Stimulated activated CD8-positive, alpha-beta memory T cell treated with anti-CD3 and anti-CD28 coated beads, Interleukin-4, amount 100 ng/mL, for 48 hours (primary cell): ENCODE results near the gene XRN1.
"Not testable (repeated sequence)": the region's sequence is repeated elsewhere in the genome, so short reads cannot be mapped to it uniquely, and the experiment has no call there.

ENCODE experiments used
- DNase-seq: peaks from one replicate; pipeline ENCODE4 v3.0.0-alpha.2; 2020

The XRN1 gene, protein sequence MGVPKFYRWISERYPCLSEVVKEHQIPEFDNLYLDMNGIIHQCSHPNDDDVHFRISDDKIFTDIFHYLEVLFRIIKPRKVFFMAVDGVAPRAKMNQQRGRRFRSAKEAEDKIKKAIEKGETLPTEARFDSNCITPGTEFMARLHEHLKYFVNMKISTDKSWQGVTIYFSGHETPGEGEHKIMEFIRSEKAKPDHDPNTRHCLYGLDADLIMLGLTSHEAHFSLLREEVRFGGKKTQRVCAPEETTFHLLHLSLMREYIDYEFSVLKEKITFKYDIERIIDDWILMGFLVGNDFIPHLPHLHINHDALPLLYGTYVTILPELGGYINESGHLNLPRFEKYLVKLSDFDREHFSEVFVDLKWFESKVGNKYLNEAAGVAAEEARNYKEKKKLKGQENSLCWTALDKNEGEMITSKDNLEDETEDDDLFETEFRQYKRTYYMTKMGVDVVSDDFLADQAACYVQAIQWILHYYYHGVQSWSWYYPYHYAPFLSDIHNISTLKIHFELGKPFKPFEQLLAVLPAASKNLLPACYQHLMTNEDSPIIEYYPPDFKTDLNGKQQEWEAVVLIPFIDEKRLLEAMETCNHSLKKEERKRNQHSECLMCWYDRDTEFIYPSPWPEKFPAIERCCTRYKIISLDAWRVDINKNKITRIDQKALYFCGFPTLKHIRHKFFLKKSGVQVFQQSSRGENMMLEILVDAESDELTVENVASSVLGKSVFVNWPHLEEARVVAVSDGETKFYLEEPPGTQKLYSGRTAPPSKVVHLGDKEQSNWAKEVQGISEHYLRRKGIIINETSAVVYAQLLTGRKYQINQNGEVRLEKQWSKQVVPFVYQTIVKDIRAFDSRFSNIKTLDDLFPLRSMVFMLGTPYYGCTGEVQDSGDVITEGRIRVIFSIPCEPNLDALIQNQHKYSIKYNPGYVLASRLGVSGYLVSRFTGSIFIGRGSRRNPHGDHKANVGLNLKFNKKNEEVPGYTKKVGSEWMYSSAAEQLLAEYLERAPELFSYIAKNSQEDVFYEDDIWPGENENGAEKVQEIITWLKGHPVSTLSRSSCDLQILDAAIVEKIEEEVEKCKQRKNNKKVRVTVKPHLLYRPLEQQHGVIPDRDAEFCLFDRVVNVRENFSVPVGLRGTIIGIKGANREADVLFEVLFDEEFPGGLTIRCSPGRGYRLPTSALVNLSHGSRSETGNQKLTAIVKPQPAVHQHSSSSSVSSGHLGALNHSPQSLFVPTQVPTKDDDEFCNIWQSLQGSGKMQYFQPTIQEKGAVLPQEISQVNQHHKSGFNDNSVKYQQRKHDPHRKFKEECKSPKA (N-terminal part only)

DNA sequence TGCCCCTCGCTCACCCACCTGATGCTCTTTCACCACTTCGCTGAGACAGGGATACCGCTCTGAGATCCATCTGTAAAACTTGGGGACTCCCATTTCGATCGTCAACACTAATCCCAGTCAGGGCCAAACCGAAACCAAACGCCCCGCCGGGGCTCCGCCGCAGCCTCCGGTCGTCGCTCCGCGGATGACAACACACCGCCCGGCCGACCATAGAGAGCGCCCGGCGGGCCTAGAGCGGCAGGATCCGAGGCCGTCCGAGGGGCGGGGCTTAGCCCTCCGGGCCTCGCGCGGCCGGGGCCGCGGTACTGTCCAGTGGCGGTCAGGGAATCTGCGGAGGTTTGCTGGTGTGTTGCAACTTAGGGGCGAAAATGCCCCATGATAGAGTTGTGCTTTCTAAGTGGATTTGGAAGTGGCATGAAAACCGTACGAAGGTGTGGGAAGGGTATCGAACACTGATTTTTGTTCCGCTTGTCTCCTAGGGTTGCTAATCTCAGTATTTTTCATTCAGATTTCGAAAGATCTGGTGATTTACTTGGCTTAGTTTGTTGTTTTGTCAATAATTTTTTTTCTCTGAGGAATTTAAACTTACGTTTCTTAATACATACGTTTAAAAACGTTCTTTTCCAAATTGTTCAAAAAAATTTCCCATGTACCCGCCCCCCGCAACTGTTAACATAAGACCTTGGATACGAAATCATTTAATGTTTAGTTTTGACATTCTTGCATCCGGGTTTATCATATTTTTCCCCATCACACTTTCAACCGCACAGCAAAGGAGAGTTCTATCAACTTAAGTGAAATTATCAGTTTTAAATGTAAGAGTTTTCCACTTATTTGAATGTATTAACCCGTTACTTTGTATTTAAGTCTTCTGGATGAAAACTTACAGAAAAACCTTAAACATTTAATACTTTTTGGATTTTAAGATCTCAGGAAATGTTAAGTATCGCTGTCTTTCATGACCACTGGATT, at the start of gene XRN1:
Gene XRN1 (minus strand): TSS at position 186 of the 972 bp plus-strand sequence. CDS start 93 bp downstream, at position 93.
- peak; percentile 96 for DNase-seq

DNA sequence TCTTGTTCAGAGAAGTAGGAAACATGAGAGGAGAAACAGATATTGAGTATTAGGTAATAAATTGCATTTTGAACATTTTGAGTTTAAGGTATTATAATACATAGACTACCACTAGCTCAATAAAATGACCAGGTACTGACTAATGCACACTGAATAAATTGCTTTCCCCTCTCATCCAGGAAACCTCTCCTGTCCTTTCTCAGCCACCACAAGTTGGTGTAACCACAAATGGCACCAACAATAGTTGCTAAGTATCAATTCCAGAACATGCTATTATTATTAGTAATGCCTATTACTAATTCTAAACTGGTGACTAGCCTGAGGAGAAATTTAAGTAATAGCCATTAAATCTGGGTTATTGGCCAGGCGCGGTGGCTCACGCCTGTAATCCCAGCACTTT, 47.3 kb upstream of the XRN1 start:
- DNase-seq, result no peak

DNA sequence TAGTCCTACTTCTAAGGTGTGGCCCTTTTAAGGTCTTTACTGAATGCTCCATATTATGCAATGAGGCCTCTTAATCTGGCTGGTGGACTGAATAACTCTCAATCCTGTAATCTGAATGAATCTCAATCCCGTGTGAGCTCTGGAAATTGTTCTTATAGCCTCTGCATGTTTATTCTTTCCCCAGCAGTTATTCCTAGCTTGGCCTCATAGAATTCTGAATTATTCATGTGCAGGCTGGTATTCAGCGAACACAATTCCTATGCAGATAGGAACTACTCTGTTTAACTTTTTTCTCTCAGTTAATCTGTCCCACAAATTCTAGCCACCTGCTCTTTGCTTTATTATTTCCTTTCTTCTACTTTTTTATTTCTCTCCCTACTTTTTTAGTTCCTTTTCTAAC, 44.3 kb upstream of the XRN1 start:
- DNase-seq, result no peak

DNA sequence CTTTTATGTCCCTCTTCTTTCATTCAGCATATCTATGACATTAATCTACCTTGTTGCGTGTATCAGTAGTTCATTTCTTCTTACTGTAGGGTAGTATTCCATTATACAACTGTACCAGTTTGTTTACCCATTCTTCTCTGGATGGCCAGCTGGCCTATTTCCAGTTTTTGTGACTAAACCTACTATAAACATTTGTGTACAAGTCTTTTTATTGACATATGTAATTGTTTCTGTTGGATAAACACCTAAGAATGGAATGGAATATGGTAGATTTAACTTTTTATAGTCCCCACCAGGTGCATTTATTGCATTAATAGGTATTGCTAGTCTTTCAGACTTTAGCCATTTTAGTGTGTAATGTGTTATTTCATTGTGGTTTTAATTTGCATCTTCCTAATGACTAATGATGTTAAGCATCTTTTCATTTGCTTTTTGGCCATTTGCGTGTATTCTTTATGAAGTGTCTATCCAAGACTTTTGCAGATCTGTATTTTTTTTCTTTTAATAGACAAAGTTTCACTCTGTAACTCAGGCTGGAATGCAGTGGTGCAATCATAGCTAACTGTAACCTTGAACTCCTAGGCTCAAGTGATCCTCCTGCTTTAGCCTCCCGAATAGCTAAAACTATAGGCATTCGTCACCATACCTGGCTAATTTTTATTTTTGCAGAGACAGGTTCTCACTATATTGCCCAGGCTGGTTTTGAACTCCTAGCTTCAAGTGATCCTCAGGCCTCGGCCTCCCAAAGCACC, 41.9 kb upstream of the XRN1 start:
- no peak for DNase-seq

DNA sequence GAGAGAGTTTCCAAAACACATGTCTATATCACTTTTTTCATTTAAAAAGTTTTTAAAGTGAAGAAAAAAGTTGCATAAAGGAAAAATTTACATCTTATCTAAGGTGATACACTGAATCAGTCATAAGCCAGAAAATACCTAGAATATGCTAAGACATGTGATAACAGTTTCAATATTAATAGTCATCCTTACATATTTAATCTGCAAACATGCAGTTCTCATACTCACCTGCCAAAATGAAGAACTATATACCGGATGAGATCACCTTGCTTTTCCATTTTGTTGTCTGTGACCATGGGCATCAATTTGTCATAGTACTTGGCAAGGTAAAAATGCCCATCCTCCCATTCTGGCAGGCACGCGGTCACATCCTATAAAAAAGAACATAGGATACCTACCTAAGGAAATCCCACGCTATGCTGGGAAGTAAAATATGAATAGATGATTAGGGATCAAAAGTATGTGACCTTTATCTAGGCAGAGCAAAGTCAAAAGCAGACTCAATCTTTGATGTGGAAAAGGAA, 37.1 kb upstream of the XRN1 start:
- DNase-seq, result no peak

DNA sequence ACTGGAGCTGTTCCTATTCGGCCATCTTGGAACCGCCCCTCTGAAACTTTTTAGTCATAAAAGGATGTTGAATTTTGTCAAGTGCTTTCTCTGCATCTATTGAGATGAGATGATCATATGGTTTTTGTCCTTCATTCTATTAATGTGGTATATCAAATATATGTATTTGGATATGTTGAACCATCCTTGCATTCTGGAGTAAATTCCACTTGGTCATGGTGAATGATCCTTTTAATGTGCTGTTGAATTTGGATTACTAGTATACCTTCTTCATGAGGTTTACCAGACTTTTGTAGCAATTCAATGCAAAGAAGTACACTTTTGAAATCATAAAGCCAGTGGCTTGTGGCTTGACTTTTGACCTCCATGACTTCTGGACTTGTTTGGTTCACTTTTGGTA, 33.4 kb upstream of the XRN1 start:
- DNase-seq, result no peak

DNA sequence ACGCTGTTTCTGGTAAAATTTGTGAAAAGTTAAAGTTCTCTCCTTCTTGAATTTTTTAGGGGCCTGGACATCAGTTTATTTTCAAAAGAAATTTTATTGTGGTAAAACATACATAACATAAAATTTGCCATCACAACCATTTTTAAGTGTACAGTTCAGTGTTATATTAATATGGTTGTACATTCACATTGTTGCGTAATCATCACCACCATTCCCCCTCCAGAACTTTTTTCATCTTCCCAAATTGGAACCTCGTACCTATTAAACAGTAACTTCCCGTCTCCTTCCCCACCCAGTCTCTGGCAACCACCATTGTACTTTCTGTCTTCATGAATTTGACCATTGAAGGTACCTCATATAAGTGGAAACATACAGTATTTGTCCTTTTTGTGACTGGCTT, 23.0 kb upstream of the XRN1 start:
- DNase-seq, result no peak

DNA sequence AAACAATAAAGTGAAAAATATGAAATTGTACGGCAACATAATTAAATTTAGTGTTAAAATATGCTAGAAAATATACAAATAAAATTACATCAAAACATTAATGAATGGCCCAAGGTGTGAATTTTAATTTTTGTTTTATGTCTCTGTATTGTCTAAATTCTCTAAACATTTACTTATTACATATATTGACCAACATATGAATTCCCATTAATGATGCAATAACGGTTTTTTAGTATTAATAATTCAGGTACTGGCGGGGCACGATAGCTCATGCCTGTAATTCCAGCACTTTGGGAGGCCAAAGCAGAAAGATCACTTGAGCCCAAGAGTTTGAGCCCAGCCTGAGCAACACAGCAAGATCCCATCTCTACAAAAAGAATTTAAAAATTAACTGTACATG, 20.6 kb upstream of the XRN1 start:
- DNase-seq, result no peak

DNA sequence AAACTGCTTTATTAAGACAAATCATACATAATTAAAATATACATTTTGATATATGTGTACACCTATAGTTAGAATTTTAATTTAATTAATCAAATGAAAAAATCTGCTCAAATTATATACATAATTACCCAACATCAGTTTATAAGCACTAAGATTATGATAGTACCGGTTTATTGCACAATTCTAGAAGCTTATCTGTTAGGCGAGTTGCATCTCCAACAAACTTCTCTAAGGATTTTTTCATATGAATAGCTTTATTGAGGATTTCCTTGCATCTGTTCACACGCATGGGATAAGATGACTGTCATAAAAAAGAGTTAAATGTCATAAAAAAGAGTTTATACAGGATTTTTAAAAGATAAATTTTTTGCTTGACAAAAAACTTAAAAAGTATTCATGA, 19.9 kb upstream of the XRN1 start:
- DNase-seq, result no peak

DNA sequence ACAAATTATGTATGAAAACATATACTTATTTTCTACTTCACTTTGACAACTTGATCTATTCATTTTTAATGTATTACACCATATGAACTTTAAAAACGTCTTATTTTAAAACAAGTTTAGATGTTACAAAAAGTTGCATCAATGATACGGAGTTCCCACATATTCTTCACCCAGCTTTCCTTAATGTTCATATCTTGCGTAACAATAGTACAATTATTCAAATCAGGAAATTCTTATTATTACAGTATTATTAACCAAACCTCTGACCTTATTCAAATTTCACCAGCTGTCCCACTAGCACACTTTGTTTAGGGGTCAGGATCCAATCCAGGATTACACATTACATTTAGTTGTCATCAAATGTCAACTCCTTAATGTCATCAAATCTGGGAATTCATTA, 12.9 kb upstream of the XRN1 start:
- no peak for DNase-seq

DNA sequence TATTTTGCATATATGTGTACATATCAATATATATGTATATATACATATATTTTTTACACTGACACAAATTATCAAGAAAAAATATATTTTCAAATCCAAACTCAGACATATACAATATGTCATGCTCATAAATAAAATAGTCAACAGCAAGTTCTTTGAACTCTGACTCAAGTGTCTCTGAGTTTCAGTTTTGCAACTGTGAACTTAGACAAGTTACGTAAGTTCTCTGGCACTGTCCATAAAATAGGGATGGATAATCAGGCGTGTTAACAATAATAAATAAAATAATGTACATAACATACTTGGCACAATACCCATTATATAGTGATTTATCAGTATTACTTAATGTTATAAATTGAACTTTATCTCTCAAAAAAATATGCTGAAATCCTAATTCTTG, 12.1 kb upstream of the XRN1 start:
- no peak for DNase-seq

DNA sequence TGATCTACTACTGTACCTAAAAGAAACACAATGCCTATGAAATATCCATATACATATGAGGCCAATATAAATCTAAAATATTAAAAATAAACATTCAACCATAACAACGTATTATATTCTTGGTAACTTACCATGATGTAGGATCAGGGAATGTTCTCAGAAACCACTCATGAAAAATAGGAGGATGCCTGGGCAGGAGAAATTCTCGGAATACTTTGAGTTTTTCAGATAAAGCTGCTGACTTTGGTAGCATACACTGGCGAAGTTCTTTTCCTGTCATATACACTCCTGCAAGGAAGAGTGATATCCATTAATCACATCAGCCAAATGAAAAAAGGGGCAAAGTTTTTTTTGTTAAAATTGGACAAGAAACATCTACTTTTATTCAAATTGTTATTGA, 11.3 kb upstream of the XRN1 start:
- DNase-seq, result no peak

DNA sequence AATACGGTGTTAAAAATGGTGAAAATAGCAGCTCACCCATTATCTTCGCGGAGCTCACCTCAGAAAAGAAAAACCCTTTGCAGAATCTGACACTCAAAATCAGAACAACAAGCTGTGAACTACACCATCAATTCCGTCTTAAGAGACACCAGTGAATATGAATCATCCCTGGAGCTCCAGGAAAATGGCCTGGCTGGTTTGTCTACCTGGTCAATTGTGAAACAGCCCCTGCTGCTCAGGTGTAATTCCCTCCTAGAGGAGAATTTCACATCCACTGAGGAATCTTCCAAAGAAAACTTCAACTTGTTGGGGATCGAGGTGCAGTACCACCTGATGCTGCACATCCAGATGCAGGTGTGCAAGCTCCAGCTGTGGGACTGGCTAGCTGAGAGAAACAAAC, 3.0 kb upstream of the XRN1 start:
- no peak for DNase-seq

DNA sequence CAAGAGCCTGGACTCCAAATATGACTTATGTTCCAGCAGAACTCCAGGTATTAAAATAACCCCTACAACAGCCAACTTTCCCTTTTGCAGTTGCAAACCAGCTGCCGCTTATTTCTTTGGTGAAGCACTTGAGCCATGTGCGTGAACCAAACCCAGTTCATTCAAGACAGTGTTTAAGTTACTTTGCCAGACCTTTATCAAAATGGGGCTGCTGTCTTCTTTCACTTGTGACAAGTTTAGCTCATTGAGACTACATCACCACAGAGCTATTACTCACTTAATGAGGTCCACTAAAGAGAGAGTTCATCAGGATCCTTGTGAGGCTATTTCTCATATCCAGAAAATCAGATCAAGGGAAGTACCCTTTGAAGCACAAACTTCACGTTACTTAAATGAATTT, 2.4 kb upstream of the XRN1 start:
- no peak for DNase-seq

DNA sequence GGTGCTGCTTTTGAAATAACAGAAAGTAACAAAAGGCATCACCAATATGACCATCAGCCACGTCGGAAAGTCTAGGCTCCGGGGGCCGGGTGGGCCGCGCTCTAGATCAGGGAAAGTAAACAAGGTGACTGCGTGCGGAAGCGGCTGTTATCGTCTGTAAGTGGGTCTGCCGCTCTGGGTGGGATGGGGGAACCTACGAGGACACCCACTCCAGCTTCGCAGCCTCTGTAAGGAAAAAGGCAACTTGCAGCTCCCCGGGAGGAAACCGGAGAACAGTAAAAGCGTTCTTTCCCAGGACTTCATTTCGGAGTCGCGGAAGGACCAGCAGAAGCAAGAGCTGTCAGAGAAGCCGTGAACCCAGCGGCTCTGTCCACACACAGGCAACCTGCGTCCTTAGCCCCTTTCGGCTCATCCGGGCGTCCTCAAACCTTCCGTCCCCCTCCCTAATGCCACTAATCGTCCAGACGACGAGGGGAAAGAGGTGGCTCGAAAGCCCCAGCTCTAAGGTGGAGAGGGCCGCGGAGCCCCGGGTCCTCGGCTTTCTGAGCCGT, 461 bp downstream of the XRN1 start:
- DNase-seq, result peak; percentile 68

DNA sequence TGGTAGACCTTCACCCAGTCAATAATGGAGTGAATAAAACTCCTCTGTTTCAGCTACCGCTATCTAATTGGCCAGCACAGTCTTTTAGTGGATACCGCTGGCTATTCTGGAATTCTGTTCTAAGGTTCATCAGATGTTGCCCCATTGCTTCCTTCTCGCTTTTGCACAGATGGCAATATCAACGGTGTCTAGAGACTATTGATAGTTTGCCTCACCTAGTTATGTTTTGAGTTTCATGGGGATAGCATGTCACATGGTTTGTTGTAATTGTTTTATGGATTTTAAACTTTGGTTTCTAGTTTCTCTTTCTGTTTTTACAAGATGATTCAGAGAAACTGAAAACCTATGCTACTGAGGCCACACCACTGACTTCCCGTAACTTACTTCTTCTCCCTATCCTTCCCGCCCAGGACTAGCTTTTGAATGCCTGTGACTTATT, 2.0 kb downstream of the XRN1 start:
- DNase-seq, result no peak

DNA sequence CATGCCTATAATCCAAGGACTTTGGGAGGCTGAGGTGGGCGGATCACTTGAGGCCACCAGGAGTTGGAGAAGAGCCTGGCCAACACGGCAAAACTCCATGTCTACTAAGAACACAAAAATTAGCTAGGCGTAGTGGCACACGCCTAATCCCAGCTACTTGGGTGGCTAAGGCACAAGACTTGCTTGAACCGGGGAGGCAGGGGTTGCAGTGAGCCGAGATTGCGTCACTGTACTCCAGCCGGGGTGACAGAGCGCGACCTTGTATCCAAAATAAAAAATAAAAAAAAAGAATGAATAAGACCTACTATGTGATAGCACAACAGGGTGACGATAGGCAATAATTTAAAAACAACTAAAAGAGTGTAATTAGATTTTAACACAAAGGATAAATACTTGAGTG, 3.5 kb downstream of the XRN1 start:
- no peak for DNase-seq

DNA sequence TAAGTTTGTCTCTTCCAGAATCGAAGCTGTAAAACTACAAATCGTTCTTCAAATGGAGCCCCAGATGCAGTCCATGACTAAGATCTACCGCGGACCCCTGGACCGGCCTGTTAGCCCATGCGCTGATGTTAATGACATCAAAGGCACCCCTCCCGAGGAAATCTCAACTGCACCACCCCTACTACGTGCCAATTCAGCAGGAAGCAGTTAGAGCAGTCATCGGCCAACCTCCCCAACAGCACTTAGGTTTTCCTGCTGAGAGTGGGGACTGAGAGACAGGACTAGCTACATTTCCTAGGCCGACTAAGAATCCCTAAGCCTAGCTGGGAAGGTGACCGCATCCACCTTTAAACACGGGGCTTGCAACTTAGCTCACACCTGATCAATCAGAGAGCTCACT, 4.8 kb downstream of the XRN1 start:
- DNase-seq, result not testable (repeated sequence)

DNA sequence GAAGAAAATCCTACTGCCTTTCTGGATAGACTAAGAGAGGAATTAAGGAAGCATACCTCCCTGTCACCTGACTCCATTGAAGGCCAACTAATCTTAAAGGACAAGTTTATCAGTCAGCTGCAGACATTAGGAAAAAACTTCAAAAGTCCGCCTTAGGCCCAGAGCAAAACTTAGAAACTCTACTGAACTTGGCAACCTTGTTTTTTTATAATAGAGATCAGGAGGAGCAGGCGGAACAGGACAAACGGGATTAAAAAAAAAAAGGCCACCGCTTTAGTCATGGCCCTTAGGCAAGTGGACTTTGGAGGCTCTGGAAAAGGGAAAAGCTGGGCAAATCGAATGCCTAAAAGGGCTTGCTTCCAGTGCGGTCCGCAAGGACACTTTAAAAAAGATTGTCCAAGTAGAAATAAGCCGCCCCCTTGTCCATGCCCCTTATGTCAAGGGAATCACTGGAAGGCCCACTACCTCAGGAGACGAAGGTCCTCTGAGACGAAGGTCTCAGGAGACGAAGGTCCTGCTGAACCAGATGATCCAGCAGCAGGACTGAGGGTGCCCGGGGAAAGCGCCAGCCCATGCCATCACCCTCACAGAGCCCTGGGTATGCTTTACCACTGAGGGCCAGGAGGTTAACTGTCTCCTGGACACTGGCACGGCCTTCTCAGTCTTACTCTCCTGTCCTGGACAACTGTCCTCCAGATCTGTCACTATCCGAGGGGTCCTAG, 8.2 kb downstream of the XRN1 start:
- not testable (repeated sequence) for DNase-seq

DNA sequence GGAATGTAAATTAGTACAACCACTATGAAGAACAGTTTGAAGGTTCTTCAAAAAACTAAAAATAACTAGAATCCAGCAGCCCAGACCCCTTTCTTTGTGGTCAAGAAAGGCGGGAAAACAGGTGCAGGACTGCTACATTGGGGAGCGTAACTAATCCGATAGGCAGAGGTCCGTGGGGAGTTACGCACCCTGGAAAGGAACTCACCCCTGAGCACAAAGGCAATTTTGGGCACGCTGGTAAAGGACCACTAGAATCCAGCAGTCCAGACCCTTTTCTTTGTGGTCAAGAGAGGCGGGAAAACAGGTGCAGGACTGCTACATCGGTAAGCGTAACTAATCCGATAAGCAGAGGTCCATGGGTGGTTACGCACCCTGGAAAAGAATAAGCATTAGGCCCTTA, 9.7 kb downstream of the XRN1 start:
- DNase-seq, result not testable (repeated sequence)
